Forelimb muscle (tissue), 1 donor: ENCODE results near the gene TCAF1. TPM values are rescaled to one million over a fixed set of nuclear protein-coding genes. Genes with fewer than 3 reads are reported as not detected.

Experiments
- polyA plus RNA-seq: library from polyadenylated mRNA; unstranded; fragments of 120-200 nt; gene quantifications from one replicate; pipeline ENCODE4 v1.2.1, GENCODE V29; 2013; ENCODE audit not compliant: insufficient read length

TCAF1 gene
- polyA plus RNA-seq, 1 donor = 206 TPM

Other genes starting within 250 kb of the TCAF1 start
- 0.30 TPM for gene CTAGE6, start 144.5 kb downstream of the TCAF1 start, polyA plus RNA-seq
- not detected for gene OR2F2, start 33.1 kb upstream of the TCAF1 start, polyA plus RNA-seq
- gene OR2F1, start 52.7 kb upstream of the TCAF1 start, polyA plus RNA-seq = not detected
- gene OR6B1, start 98.1 kb upstream of the TCAF1 start, polyA plus RNA-seq = not detected
- gene OR2A5, start 146.8 kb upstream of the TCAF1 start, polyA plus RNA-seq = not detected
- gene OR2A25, start 167.6 kb upstream of the TCAF1 start, polyA plus RNA-seq = not detected
- gene OR2A12, start 184.1 kb upstream of the TCAF1 start, polyA plus RNA-seq = 0.09 TPM
- not detected for gene OR2A2, start 207.4 kb upstream of the TCAF1 start, polyA plus RNA-seq
- gene OR2A14, start 221.0 kb upstream of the TCAF1 start, polyA plus RNA-seq = not detected